Left lung (tissue), 10 donors: ENCODE results near the gene CLIP4. TPM values are rescaled to one million over a fixed set of nuclear protein-coding genes. Genes with fewer than 3 reads are reported as not detected.

Source experiments
- ATAC-seq: fragments of 200-7000 bp; cut with Tn5 transposase; one replicate; pipeline ENCODE4 v1.9.1; 2020; ENCODE audit warnings: moderate library complexity
- DNase-seq, 4 donors: peaks; one replicate each; pipeline ENCODE4 v3.0.0-alpha.2; 2013 to 2020
- H3K27ac ChIP-seq, 2 donors: fragments of 200-600 bp; sonication (generic) in 1 of 2; one replicate each; pipeline versions ENCODE4 v1.5.0 to v1.8.0; 2020 to 2021
- H3K27me3 ChIP-seq, 2 donors: fragments of 200-600 bp; sonication (generic) in 1 of 2; one replicate each; pipeline versions ENCODE4 v1.5.0 to v1.8.0; 2020 to 2021
- H3K36me3 ChIP-seq, 2 donors: fragments of 200-600 bp; sonication (generic) in 1 of 2; one replicate each; pipeline versions ENCODE4 v1.5.0 to v1.8.0; 2020 to 2021
- H3K4me1 ChIP-seq, 2 donors: fragments of 200-600 bp; one replicate each; pipeline ENCODE4 v1.8.0; 2021
- H3K4me3 ChIP-seq, 2 donors: fragments of 200-600 bp; sonication (generic) in 1 of 2; one replicate each; pipeline versions ENCODE4 v1.5.0 to v1.8.0; 2020 to 2021; ENCODE audit warnings: mild to moderate bottlenecking in 1 of 2
- H3K9me3 ChIP-seq, 2 donors: fragments of 200-600 bp; sonication (generic) in 1 of 2; one replicate each; pipeline versions ENCODE4 v1.5.0 to v1.8.0; 2020 to 2021
- intact Hi-C, 2 donors: fragments of 100-400 bp; cut with DNase I; formaldehyde crosslinking; loops; one replicate each; pipeline versions ENCODE4 v1.11.2 to v1.14.2; 2022
- polyA plus RNA-seq, 6 donors: library from polyadenylated mRNA; unstranded; fragments of 120-200 nt; gene quantifications; one replicate each; pipeline ENCODE4 v1.2.1, GENCODE V29; 2013; ENCODE audit not compliant: insufficient read length in 6 of 6
- total RNA-seq, 2 donors: library from RNA; stranded (reverse); fragmentation: NEBNext Ultra II Directional; extraction: Animal tissue kit (Norgen Biotek cat#: 25700); gene quantifications; one replicate each; pipeline ENCODE4 v1.2.1, GENCODE V29; 2021
- TF ChIP-seq, protein P1 (sequence below), 2 donors: fragments of 200-600 bp; sonication (generic) in 1 of 2; IDR thresholded peaks; one replicate each; pipeline versions ENCODE4 v1.5.0 to v1.8.0; 2021; ENCODE audit warnings: antibody characterized with exemption in 2 of 2
- donor health status: DM: no; HTN: yes; CAD: no.
- donor health status: DM: no; HTN: no; CAD: no.

CLIP4 gene
- total and polyA plus RNA-seq, 8 donors: 9.5 to 49.2 (median 12.5) TPM

DNA sequence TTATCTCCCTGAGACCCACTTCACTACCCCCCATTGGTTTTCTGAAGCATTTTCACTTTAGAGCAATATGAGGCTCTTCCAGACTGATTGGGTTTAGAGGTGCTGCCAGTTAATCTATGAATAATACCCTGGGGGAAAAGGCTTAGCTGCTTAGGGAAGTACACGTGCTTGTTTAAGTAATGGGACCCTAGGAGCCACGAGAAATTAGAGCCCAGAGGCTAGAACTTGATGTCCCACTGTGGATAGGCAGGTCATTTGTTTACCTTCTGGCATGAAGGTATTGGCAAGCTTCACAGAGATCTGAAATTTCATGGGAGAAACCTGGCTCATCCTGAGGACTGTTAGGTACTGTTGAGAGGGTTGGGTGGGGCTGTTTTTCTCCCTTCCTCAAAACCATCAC lies 59.7 kb downstream of the CLIP4 start:
- DNase-seq (no peak), ATAC-seq (no peak)
- intact Hi-C loops: no loop called here
- Histone ChIP-seq H3K27me3 (no peaks in the 10 kb centered on the region), H3K4me3 (no peak overlapping the region), H3K4me1 (no peaks in the 10 kb centered on the region), H3K36me3 (peaks cover 0 to 39% of the 10 kb centered on the region in 2 donors), H3K9me3 (no peaks in the 10 kb centered on the region), H3K27ac (no peak overlapping the region)
- TF ChIP-seq, protein P1, sequence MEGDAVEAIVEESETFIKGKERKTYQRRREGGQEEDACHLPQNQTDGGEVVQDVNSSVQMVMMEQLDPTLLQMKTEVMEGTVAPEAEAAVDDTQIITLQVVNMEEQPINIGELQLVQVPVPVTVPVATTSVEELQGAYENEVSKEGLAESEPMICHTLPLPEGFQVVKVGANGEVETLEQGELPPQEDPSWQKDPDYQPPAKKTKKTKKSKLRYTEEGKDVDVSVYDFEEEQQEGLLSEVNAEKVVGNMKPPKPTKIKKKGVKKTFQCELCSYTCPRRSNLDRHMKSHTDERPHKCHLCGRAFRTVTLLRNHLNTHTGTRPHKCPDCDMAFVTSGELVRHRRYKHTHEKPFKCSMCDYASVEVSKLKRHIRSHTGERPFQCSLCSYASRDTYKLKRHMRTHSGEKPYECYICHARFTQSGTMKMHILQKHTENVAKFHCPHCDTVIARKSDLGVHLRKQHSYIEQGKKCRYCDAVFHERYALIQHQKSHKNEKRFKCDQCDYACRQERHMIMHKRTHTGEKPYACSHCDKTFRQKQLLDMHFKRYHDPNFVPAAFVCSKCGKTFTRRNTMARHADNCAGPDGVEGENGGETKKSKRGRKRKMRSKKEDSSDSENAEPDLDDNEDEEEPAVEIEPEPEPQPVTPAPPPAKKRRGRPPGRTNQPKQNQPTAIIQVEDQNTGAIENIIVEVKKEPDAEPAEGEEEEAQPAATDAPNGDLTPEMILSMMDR (IDR thresholded peaks at IDR 0.05): no peak

DNA sequence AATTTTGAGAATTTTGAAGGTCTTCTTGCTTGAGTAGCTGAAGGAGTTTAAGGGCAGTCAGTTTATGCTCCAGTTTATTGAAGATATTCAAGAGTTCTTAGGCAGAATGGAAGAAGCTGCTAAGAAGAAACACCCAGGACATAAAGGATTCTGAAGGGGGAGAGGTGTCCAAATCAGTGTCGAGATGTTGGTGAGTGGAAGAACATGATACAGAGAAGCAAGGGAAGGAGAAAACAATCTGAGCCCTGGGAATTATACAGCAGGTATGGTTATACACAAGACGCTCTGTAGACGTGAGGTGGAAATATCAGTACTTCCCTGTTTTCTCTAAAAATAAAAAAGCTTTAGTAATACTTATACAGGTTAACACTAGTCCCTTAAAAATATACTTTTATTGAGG lies 60.1 kb downstream of the CLIP4 start:
- TF ChIP-seq, protein P1 (IDR thresholded peaks at IDR 0.05): no peak
- Histone ChIP-seq H3K36me3 (peaks cover 0 to 39% of the 10 kb centered on the region in 2 donors), H3K27me3 (no peaks in the 10 kb centered on the region), H3K4me3 (no peak overlapping the region), H3K27ac (no peak overlapping the region), H3K9me3 (no peaks in the 10 kb centered on the region), H3K4me1 (no peaks in the 10 kb centered on the region)
- ATAC-seq (no peak), DNase-seq (no peak)
- intact Hi-C loops: no loop called here

DNA sequence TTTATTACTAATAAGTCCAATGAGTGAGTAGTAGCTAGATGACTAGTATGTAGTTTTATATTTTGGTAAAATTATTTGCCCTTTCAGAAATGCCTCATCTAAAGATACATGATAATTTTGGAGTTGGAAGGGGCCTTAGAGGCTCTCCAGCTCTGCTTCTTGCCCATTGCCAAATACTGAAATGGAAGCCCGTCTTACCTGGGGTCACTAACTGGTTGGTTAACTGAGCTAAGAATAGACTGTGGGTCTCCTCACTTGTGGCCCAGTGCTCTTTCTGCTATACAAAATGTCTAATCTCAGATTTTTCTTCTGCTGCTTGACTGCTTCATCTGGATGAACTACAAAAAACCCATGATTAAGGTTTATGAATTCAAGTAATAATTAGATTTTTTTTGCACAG lies 67.1 kb downstream of the CLIP4 start:
- TF ChIP-seq, protein P1 (IDR thresholded peaks at IDR 0.05): no peak
- no peaks in the 10 kb centered on the region for H3K27me3 ChIP-seq
- DNase-seq (no peak), ATAC-seq (no peak)
- H3K36me3 ChIP-seq: peaks cover 0 to 17% of the 10 kb centered on the region in 2 donors
- H3K4me3 ChIP-seq: no peak overlapping the region
- no peaks in the 10 kb centered on the region for H3K4me1 ChIP-seq
- no peaks in the 10 kb centered on the region for H3K9me3 ChIP-seq
- H3K27ac ChIP-seq: no peak overlapping the region
- intact Hi-C loops: no loop called here

DNA sequence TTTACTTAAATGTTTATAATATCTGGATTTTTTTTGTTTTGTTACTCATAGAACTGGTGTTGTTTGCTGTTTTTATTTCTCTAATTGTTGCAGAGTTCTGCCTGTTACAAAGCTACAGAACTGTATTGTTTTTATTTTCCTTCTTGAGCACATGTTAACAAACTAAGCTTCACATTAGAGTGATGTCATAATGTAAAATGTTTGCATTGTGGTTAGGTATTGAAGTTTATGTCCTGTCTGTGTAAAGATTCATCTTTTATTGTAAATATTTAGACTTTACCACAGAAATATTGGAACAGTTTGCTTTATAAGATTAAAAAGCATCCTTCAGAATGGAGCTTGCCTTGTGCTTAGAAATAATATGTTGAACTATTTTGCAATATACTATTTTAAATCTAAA lies 67.7 kb downstream of the CLIP4 start:
- Histone ChIP-seq H3K27me3 (no peaks in the 10 kb centered on the region), H3K9me3 (no peaks in the 10 kb centered on the region), H3K4me3 (no peak overlapping the region), H3K36me3 (peaks cover 0 to 20% of the 10 kb centered on the region in 2 donors), H3K27ac (no peak overlapping the region), H3K4me1 (no peaks in the 10 kb centered on the region)
- ATAC-seq: no peak
- intact Hi-C loops: no loop called here
- DNase-seq: no peak
- TF ChIP-seq, protein P1 (IDR thresholded peaks at IDR 0.05): no peak

DNA sequence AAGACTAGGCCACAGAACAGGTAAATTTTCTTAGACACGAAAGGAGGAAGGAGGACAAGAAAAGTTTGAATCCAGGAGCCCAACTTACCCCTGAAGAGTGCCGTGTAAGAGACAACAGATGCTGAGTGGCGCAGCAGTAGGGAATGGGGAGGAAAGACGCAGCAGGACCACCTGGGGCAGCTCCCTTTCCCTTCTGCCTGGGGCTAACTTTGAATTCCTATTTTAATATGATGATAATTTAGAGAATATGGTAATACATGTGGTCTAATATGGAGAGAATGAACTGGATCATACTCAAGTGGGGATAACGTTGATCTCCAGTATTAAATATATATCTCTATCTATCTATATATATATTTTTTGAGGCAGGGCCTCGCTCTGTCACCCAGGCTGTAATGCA lies 69.3 kb downstream of the CLIP4 start:
- no peaks in the 10 kb centered on the region for H3K4me1 ChIP-seq
- DNase-seq (no peak), ATAC-seq (no peak)
- H3K9me3 ChIP-seq: no peaks in the 10 kb centered on the region
- no peak overlapping the region for H3K27ac ChIP-seq
- peaks cover 0 to 20% of the 10 kb centered on the region in 2 donors for H3K36me3 ChIP-seq
- TF ChIP-seq, protein P1 (IDR thresholded peaks at IDR 0.05): no peak
- no peak overlapping the region for H3K4me3 ChIP-seq
- H3K27me3 ChIP-seq: no peaks in the 10 kb centered on the region
- intact Hi-C loops: no loop called here
